Measurements from ENCODE around the gene TRERF1. TPM values are rescaled to one million over a fixed set of nuclear protein-coding genes. Genes with fewer than 3 reads are reported as not detected.

Gene TRERF1
- total RNA-seq, 4 donors from 2014 or later, result 0.47 to 0.87 (median 0.50) TPM

- no peaks in the 10 kb centered on the region for H3K4me1 ChIP-seq
- in situ Hi-C loops (cut with MboI; ENCODE audit: low sequenced_read_pairs in 4 of 4), result no loop called here
- DNase-seq, result no peak
- H3K4me3 ChIP-seq, result no peak overlapping the region
- no peak for ATAC-seq
- intact Hi-C loops (cut with DNase I; ENCODE audit: low total_unique reads), result no loop called here
- TF ChIP-seq POLR2A (IDR thresholded peaks at IDR 0.05) (no peak), CTCF (IDR thresholded peaks at IDR 0.05 in 4 of 5, conservative IDR thresholded peaks at IDR 0.05 in 1 of 5) (no peak)
- H3K27me3 ChIP-seq, result no peaks in the 10 kb centered on the region
- no peaks in the 10 kb centered on the region for H3K36me3 ChIP-seq
- H3K9me3 ChIP-seq, result no peaks in the 10 kb centered on the region
- H3K27ac ChIP-seq, result no peak overlapping the region
These were observed 36.4 kb upstream of the TRERF1 start for GRCh38 chr6:42488129-42488528.

- TF ChIP-seq POLR2A (IDR thresholded peaks at IDR 0.05) (no peak), CTCF (IDR thresholded peaks at IDR 0.05 in 4 of 5, conservative IDR thresholded peaks at IDR 0.05 in 1 of 5) (no peak)
- Histone ChIP-seq H3K27me3 (no peaks in the 10 kb centered on the region), H3K4me3 (no peak overlapping the region), H3K9me3 (no peaks in the 10 kb centered on the region), H3K4me1 (no peaks in the 10 kb centered on the region), H3K27ac (no peak overlapping the region), H3K36me3 (no peaks in the 10 kb centered on the region)
- DNase-seq, result no peak
- intact Hi-C loops (cut with DNase I; ENCODE audit: low total_unique reads) (no loop called here), in situ Hi-C loops (cut with MboI; ENCODE audit: low sequenced_read_pairs in 4 of 4) (no loop called here)
- no peak for ATAC-seq
These were observed 32.5 kb upstream of the TRERF1 start for GRCh38 chr6:42484261-42484660.

GRCh38 chr6:42482174-42482573, 30.4 kb upstream of the TRERF1 start:
- intact Hi-C loops (cut with DNase I; ENCODE audit: low total_unique reads) (no loop called here), in situ Hi-C loops (cut with MboI; ENCODE audit: low sequenced_read_pairs in 4 of 4) (no loop called here)
- no peaks in the 10 kb centered on the region for H3K4me1 ChIP-seq
- no peak overlapping the region for H3K4me3 ChIP-seq
- H3K27ac ChIP-seq, result no peak overlapping the region
- TF ChIP-seq POLR2A (IDR thresholded peaks at IDR 0.05) (no peak), CTCF (IDR thresholded peaks at IDR 0.05 in 4 of 5, conservative IDR thresholded peaks at IDR 0.05 in 1 of 5) (no peak)
- no peak for ATAC-seq
- H3K9me3 ChIP-seq, result no peaks in the 10 kb centered on the region
- no peak for DNase-seq
- H3K27me3 ChIP-seq, result no peaks in the 10 kb centered on the region
- no peaks in the 10 kb centered on the region for H3K36me3 ChIP-seq

- Histone ChIP-seq H3K4me3 (no peak overlapping the region), H3K4me1 (no peaks in the 10 kb centered on the region), H3K36me3 (no peaks in the 10 kb centered on the region), H3K9me3 (no peaks in the 10 kb centered on the region), H3K27ac (no peak overlapping the region), H3K27me3 (no peaks in the 10 kb centered on the region)
- in situ Hi-C loops (cut with MboI; ENCODE audit: low sequenced_read_pairs in 4 of 4) (no loop called here), intact Hi-C loops (cut with DNase I; ENCODE audit: low total_unique reads) (no loop called here)
- ATAC-seq (no peak), DNase-seq (no peak)
- TF ChIP-seq POLR2A (IDR thresholded peaks at IDR 0.05) (no peak), CTCF (IDR thresholded peaks at IDR 0.05 in 4 of 5, conservative IDR thresholded peaks at IDR 0.05 in 1 of 5) (no peak)
These were observed 20.0 kb upstream of the TRERF1 start for GRCh38 chr6:42471714-42472113.

GRCh38 chr6:42471142-42471541, 19.4 kb upstream of the TRERF1 start:
- Histone ChIP-seq H3K36me3 (no peaks in the 10 kb centered on the region), H3K9me3 (no peaks in the 10 kb centered on the region), H3K27ac (no peak overlapping the region), H3K4me1 (no peaks in the 10 kb centered on the region), H3K27me3 (no peaks in the 10 kb centered on the region), H3K4me3 (no peak overlapping the region)
- no peak for DNase-seq
- ATAC-seq, result no peak
- TF ChIP-seq CTCF (IDR thresholded peaks at IDR 0.05 in 4 of 5, conservative IDR thresholded peaks at IDR 0.05 in 1 of 5) (no peak), POLR2A (IDR thresholded peaks at IDR 0.05) (no peak)
- in situ Hi-C loops (cut with MboI; ENCODE audit: low sequenced_read_pairs in 4 of 4), result no loop called here
- intact Hi-C loops (cut with DNase I; ENCODE audit: low total_unique reads), result no loop called here

Measured in gastrocnemius medialis (tissue), 4 donors.